ENCODE measurements around the gene RNF2.

DNA sequence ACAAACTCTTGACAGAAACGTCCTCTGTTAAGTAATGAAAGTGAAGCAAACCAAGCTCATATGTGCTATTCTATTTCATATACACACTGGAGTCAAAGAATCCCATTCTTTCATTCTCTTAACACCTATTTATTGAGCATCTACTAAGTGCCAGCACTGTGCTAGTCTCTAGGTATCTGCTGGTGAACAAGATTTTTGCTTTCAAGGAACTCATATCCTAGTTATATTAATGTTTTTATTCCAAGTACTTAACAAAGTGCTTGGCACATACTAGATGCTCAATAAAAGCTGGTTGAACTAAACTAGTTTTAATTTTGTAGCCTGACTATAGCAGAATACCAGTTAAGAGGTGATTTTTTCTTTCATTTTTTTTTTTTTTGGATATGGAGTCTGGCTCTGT, 3.6 kb upstream of the RNF2 start:
- TF ChIP-seq, protein P1, sequence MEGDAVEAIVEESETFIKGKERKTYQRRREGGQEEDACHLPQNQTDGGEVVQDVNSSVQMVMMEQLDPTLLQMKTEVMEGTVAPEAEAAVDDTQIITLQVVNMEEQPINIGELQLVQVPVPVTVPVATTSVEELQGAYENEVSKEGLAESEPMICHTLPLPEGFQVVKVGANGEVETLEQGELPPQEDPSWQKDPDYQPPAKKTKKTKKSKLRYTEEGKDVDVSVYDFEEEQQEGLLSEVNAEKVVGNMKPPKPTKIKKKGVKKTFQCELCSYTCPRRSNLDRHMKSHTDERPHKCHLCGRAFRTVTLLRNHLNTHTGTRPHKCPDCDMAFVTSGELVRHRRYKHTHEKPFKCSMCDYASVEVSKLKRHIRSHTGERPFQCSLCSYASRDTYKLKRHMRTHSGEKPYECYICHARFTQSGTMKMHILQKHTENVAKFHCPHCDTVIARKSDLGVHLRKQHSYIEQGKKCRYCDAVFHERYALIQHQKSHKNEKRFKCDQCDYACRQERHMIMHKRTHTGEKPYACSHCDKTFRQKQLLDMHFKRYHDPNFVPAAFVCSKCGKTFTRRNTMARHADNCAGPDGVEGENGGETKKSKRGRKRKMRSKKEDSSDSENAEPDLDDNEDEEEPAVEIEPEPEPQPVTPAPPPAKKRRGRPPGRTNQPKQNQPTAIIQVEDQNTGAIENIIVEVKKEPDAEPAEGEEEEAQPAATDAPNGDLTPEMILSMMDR (conservative IDR thresholded peaks at IDR 0.05; ENCODE audit: low read length): no peak
- no peak for TF ChIP-seq EZH2phosphoT487 (IDR thresholded peaks at IDR 0.05; ENCODE audit: borderline replicate concordance, low read depth, low read length)

Data from OCI-LY7 (cell line).